Neural progenitor cell (in vitro differentiated cells): ENCODE data around the gene ARMH1. TPM values are rescaled to one million over a fixed set of nuclear protein-coding genes. Genes with fewer than 3 reads are reported as not detected.

ENCODE experiments used
- DNase-seq: peaks from one replicate; pipeline ENCODE4 v3.0.0-alpha.2; 2016; ENCODE audit warnings: low spot score
- H2AFZ ChIP-seq: fragments of 200-600 bp; sonication (generic); replicated peaks from 2 replicates; pipeline ENCODE4 v1.6.1; 2016; ENCODE audit warnings: antibody characterized with exemption
- H3F3A ChIP-seq: fragments of 200-600 bp; sonication (generic); 2 replicates; pipeline ENCODE4 v1.6.1; 2016; ENCODE audit warnings: antibody characterized with exemption, low read depth
- H3K27ac ChIP-seq: fragments of 200-600 bp; sonication (generic); 2 replicates; pipeline ENCODE4 v1.5.1; 2016; ENCODE audit warnings: mild to moderate bottlenecking
- H3K27me3 ChIP-seq: fragments of 200-600 bp; sonication (generic); 2 replicates; pipeline ENCODE4 v1.6.1; 2016; ENCODE audit warnings: mild to moderate bottlenecking, moderate library complexity
- H3K36me3 ChIP-seq: fragments of 200-600 bp; sonication (generic); 2 replicates; pipeline ENCODE4 v1.5.1; 2016
- H3K4me1 ChIP-seq: fragments of 200-600 bp; sonication (generic); 2 replicates; pipeline ENCODE4 v1.6.1; 2016; ENCODE audit warnings: mixed run types
- H3K4me2 ChIP-seq: fragments of 200-600 bp; sonication (generic); 2 replicates; pipeline ENCODE4 v1.6.1; 2016
- H3K4me3 ChIP-seq: fragments of 200-600 bp; sonication (generic); 2 replicates; pipeline ENCODE4 v1.5.1; 2016
- H3K79me2 ChIP-seq: fragments of 200-600 bp; sonication (generic); 2 replicates; pipeline ENCODE4 v1.6.1; 2016; ENCODE audit warnings: low read depth
- H3K9ac ChIP-seq: fragments of 200-600 bp; sonication (generic); 2 replicates; pipeline ENCODE4 v1.6.1; 2016
- H3K9me3 ChIP-seq: fragments of 200-600 bp; sonication (generic); 2 replicates; pipeline ENCODE4 v1.5.1; 2016; ENCODE audit warnings: low read depth
- H4K20me1 ChIP-seq: fragments of 200-600 bp; sonication (generic); 2 replicates; pipeline ENCODE4 v1.6.1; 2016; ENCODE audit warnings: low read depth
- H3K27ac Mint-ChIP-seq: 3 replicates; pipeline ENCODE4 v1.8.0; 2021; ENCODE audit warnings: mixed read lengths
- H3K27me3 Mint-ChIP-seq: 2 replicates; pipeline ENCODE4 v1.8.0; 2022; ENCODE audit warnings: low read depth, mild to moderate bottlenecking, inconsistent platforms, moderate library complexity, mixed read lengths; ENCODE audit not compliant: insufficient read depth
- H3K36me3 Mint-ChIP-seq: 3 replicates; pipeline ENCODE4 v1.8.0; 2021; ENCODE audit warnings: mixed read lengths
- H3K4me1 Mint-ChIP-seq: 3 replicates; pipeline ENCODE4 v1.8.0; 2021; ENCODE audit warnings: mixed read lengths
- H3K4me3 Mint-ChIP-seq: 3 replicates; pipeline ENCODE4 v1.8.0; 2021; ENCODE audit warnings: mild to moderate bottlenecking, moderate library complexity, mixed read lengths
- H3K9me3 Mint-ChIP-seq: 3 replicates; pipeline ENCODE4 v1.8.0; 2020; ENCODE audit warnings: mixed read lengths
- EZH2 ChIP-seq: fragments of 200-600 bp; sonication (generic); IDR thresholded peaks from 2 replicates; pipeline ENCODE4 v1.6.1; 2017; ENCODE audit warnings: antibody characterized with exemption, mild to moderate bottlenecking, moderate library complexity
- EZH2phosphoT487 ChIP-seq: fragments of 200-600 bp; sonication (generic); IDR thresholded peaks from 2 replicates; pipeline ENCODE4 v1.6.1; 2017; ENCODE audit warnings: antibody characterized with exemption
- total RNA-seq: library from RNA; depleted of rRNA; stranded (reverse); fragments of >200 nt; gene quantifications from 2 replicates; pipeline ENCODE4 v1.2.3, GENCODE V29; 2015; ENCODE audit warnings: low replicate concordance
- TF ChIP-seq, protein P1 (sequence below): fragments of 200-600 bp; sonication (generic); IDR thresholded peaks from 2 replicates; pipeline ENCODE4 v1.5.1; 2017; ENCODE audit warnings: antibody characterized with exemption, mild to moderate bottlenecking

The ARMH1 gene
- total RNA-seq, 1 donor from 2014 or later: 3.6 TPM

DNA sequence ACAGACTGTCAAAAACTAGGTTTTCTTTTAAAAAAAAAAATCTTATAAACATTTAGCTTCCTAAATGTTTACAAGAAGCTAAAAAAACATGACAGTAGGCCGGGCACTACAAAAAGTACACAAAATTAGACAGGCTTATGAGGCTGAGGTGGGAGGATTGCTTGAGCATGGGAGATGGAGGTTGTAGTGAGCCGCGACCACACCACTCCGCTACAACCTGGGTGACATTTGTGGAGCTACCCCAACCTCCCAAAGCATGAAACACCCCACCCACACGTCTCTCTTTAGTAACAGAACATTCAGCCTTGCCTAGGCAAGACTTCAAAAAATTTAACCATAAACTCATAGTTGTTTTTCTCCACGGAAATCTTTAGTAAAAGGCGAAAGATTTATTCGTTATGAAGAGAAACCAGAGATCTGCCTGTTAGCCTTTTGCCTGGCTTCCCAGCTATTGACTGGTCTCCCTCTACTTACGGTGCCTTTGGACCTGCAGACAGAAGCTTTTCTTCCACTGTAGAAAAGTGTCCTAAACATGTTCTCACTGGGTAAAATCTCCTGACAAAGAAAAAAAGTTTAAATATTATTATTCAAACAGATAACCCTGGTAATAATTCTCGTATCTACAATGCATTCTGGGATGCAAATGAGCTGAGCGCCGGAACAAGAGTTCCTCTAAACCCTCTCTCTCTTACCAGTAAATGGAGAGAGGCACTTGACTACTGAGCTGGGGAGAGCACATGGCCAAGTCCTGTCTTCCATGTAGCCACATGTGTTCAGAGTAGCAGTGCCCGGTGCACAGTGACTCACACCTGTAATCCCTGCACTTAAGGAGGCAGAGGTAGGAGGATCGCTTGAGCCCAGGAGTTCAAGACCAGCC lies 47.2 kb downstream of the ARMH1 start:
- Histone ChIP-seq H2AFZ (no peak overlapping the region), H3K9ac (no peak overlapping the region), H3F3A (peaks cover 8% of the 10 kb centered on the region), H3K4me3 (no peak overlapping the region), H3K27me3 (no peaks in the 10 kb centered on the region), H4K20me1 (no peaks in the 10 kb centered on the region), H3K36me3 (no peaks in the 10 kb centered on the region), H3K27ac (no peak overlapping the region), H3K79me2 (no peaks in the 10 kb centered on the region), H3K4me1 (no peaks in the 10 kb centered on the region), H3K9me3 (no peaks in the 10 kb centered on the region), H3K4me2 (no peak overlapping the region)
- Mint-ChIP-seq H3K9me3 (no peaks in the 10 kb centered on the region), H3K36me3 (no peaks in the 10 kb centered on the region), H3K27ac (peak overlapping the region; percentile 86), H3K27me3 (peaks cover 2% of the 10 kb centered on the region), H3K4me1 (peaks cover 4% of the 10 kb centered on the region), H3K4me3 (no peak overlapping the region)
- DNase-seq: no peak
- TF ChIP-seq EZH2phosphoT487 (no peak), EZH2 (no peak)
- TF ChIP-seq, protein P1, sequence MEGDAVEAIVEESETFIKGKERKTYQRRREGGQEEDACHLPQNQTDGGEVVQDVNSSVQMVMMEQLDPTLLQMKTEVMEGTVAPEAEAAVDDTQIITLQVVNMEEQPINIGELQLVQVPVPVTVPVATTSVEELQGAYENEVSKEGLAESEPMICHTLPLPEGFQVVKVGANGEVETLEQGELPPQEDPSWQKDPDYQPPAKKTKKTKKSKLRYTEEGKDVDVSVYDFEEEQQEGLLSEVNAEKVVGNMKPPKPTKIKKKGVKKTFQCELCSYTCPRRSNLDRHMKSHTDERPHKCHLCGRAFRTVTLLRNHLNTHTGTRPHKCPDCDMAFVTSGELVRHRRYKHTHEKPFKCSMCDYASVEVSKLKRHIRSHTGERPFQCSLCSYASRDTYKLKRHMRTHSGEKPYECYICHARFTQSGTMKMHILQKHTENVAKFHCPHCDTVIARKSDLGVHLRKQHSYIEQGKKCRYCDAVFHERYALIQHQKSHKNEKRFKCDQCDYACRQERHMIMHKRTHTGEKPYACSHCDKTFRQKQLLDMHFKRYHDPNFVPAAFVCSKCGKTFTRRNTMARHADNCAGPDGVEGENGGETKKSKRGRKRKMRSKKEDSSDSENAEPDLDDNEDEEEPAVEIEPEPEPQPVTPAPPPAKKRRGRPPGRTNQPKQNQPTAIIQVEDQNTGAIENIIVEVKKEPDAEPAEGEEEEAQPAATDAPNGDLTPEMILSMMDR: no peak

- H3K4me1 Mint-ChIP-seq: peaks cover 4% of the 10 kb centered on the region
- H3K4me3 ChIP-seq: no peak overlapping the region
- peaks cover 2% of the 10 kb centered on the region for H3K27me3 Mint-ChIP-seq
- H3K27ac ChIP-seq: no peak overlapping the region
- H3K79me2 ChIP-seq: no peaks in the 10 kb centered on the region
- H3K9me3 ChIP-seq: no peaks in the 10 kb centered on the region
- no peaks in the 10 kb centered on the region for H3K27me3 ChIP-seq
- H3K36me3 ChIP-seq: no peaks in the 10 kb centered on the region
- H3K36me3 Mint-ChIP-seq: no peaks in the 10 kb centered on the region
- peaks cover 8% of the 10 kb centered on the region for H3F3A ChIP-seq
- no peaks in the 10 kb centered on the region for H3K9me3 Mint-ChIP-seq
- TF ChIP-seq EZH2phosphoT487 (no peak), EZH2 (no peak)
- TF ChIP-seq, protein P1: no peak
- no peak overlapping the region for H3K4me3 Mint-ChIP-seq
- H3K4me1 ChIP-seq: no peaks in the 10 kb centered on the region
- H3K27ac Mint-ChIP-seq: peak overlapping the region; percentile 46
- no peaks in the 10 kb centered on the region for H4K20me1 ChIP-seq
- no peak overlapping the region for H3K4me2 ChIP-seq
- no peak overlapping the region for H2AFZ ChIP-seq
- no peak overlapping the region for H3K9ac ChIP-seq
- no peak for DNase-seq
These were observed 48.5 kb downstream of the ARMH1 start for GRCh38 chr1:44723064-44723463.

DNA sequence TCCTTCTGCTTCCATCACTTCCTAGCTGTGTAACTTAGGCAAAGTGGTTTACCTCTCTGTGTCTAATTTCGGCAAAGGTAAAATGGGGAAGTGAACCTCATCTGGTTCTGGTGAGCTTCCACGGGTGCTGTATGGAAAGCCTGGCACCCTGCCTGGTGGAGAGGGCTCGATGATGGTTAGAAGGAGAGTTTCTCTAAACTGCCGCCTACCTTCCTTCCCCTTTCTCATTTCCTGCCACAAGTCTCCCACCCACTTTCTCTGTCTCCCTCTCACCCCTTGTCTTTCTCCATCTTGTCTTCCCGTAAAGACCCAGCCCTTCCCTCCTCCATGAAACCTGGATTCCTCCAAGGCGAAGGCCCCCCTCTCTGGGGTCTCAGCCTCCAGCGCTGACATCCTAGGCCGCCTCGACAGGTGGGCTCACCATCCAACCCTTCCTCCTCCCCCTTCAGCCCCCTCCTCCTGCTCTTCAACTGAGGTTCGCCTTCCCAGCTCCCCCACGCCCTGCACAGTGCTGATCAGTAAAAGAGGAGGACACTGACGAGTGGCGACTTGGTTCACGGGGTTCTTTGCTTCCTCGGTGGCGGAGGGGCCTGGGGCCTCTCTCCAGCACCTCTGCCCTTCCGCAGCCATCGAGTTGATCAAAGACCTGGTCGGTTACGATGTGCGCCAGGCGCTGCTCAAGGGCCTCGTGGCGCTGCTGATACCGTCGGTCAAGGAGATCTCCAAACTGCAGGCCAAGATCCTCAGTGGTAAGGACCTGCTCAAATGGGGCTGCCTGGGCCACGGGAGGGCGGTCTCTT lies 49.2 kb downstream of the ARMH1 start:
- peaks cover 2% of the 10 kb centered on the region for H3K27me3 Mint-ChIP-seq
- DNase-seq: no peak

More for the DNA sequence above, 49.2 kb downstream of the ARMH1 start:
- Mint-ChIP-seq H3K4me1 (peaks cover 4% of the 10 kb centered on the region), H3K4me3 (no peak overlapping the region), H3K9me3 (no peaks in the 10 kb centered on the region), H3K36me3 (no peaks in the 10 kb centered on the region), H3K27ac (peak overlapping the region; percentile 46)
- no peaks in the 10 kb centered on the region for H3K27me3 ChIP-seq
- no peak overlapping the region for H3K4me3 ChIP-seq
- no peak overlapping the region for H2AFZ ChIP-seq
- no peaks in the 10 kb centered on the region for H3K9me3 ChIP-seq
- H4K20me1 ChIP-seq: no peaks in the 10 kb centered on the region
- H3K79me2 ChIP-seq: no peaks in the 10 kb centered on the region
- peaks cover 8% of the 10 kb centered on the region for H3F3A ChIP-seq
- H3K4me1 ChIP-seq: no peaks in the 10 kb centered on the region
- no peak overlapping the region for H3K9ac ChIP-seq
- TF ChIP-seq EZH2phosphoT487: no peak
- TF ChIP-seq, protein P1: no peak
- H3K4me2 ChIP-seq: no peak overlapping the region
- no peak overlapping the region for H3K27ac ChIP-seq
- H3K36me3 ChIP-seq: no peaks in the 10 kb centered on the region
